GM11168 (cell line): Measurements from ENCODE around the gene DDX23.

Source experiments
- in situ Hi-C: fragments of 300-500 bp; cut with MboI; formaldehyde crosslinking; loops from one replicate; pipeline ENCODE4 v1.12.0; 2022; ENCODE audit warnings: low sequenced_read_pairs; ENCODE audit not compliant: unreplicated experiment

Gene DDX23

DNA sequence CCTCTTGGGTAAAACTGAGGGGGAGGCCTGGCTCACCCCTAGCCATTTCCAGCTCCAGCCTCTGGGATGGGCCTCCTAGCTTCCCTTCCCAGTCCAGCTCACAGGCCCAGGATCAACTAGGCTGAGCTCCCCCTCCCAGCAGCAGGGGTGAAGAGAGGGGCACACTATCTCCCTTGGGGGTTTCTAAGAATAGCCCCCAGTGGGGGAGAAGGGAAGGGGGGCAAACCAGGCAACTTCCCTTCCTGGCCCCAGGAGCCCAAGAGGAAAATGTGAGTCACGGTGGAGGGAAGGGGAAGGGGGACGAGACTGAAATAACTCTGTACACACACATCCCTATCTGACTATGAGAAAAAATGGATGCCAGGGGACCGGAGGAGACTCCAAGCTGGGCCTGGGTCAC, 72.1 kb downstream of the DDX23 start:
- in situ Hi-C loops = no loop called here
